Activated CD8-positive, alpha-beta T cell treated with anti-CD3 and anti-CD28 coated beads, Interleukin-2, amount 10 ng/mL, durations not matched to agents 7 days and 5 days (primary cell): ENCODE measurements around the gene MALAT1. TPM values are rescaled to one million over a fixed set of nuclear protein-coding genes. Genes with fewer than 3 reads are reported as not detected.

Experiments
- ATAC-seq: fragments of 150-1000 bp; cut with Tn5 transposase; one replicate; pipeline ENCODE4 v1.10.0; 2021; ENCODE audit warnings: moderate library complexity
- CTCF ChIA-PET: fragments of 350-600 bp; sonication (Branson Sonifier 250); formaldehyde crosslinking; loops from one replicate; lab custom pipeline; 2021; ENCODE audit warnings: antibody characterized with exemption; lab: Charles Lee
- POLR2A ChIA-PET: fragments of 350-600 bp; sonication (Branson Sonifier 250); formaldehyde crosslinking; loops from one replicate; lab custom pipeline; 2021; ENCODE audit warnings: antibody characterized with exemption; lab: Charles Lee
- DNase-seq: peaks from one replicate; pipeline ENCODE4 v3.0.0-alpha.2; 2020
- H3K27ac Mint-ChIP-seq: one replicate; pipeline ENCODE4 v1.8.0; 2021; ENCODE audit warnings: mild to moderate bottlenecking, mixed read lengths
- H3K27me3 Mint-ChIP-seq: one replicate; pipeline ENCODE4 v1.8.0; 2021; ENCODE audit warnings: low read depth, mixed read lengths
- H3K36me3 Mint-ChIP-seq: one replicate; pipeline ENCODE4 v1.8.0; 2021; ENCODE audit warnings: low read depth, mixed read lengths
- H3K4me1 Mint-ChIP-seq: one replicate; pipeline ENCODE4 v1.8.0; 2021; ENCODE audit warnings: low read depth, mixed read lengths
- H3K4me3 Mint-ChIP-seq: one replicate; pipeline ENCODE4 v1.8.0; 2021; ENCODE audit warnings: mild to moderate bottlenecking, mixed read lengths
- H3K9me3 Mint-ChIP-seq: one replicate; pipeline ENCODE4 v1.8.0; 2022; ENCODE audit warnings: mixed read lengths; ENCODE audit not compliant: insufficient read depth
- total RNA-seq, 2 experiments: library from RNA; stranded (reverse); gene quantifications; one replicate each; pipeline ENCODE4 v1.2.3, GENCODE V29; 2021

Gene MALAT1
- total RNA-seq, 2 experiments from 2014 or later = 3,822 to 4,094 TPM

DNA sequence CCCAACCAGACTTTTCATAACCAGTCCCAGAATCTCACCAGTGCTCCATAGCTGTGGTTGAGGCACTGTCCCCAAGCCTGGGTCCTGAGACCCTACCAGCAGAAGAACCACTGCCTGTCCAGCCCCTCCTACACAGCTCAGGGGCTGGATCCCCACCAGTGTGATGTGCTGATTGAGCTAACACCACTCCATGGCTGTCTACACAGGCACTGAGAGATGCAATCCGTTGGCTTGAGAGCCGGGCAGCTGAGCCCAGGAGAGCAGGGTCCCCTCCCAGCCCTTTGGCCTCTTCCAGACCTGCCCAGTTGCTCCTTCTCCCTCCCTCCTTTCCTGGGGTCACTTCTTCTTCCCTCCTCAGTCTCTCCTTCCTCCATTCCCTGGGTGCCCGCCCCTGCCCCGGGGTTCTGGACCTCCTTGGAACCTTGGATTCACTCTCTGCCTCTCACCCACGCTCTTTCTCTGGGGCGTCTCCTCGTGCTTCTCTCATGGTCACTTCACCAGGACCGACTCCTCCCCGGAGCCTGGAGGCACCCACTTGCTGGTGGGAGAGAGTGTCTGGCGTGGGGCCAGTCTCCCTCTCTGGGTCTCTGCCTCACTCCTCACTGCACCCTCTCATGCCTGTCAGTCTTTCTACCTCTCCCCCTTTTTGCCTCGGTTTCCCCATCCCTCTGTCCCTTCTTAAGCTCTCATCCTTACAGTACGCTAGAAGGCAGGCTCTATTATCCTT lies 25.3 kb downstream of the MALAT1 start:
- H3K27me3 Mint-ChIP-seq = no peaks in the 10 kb centered on the region
- peak overlapping the region; percentile 89 for H3K27ac Mint-ChIP-seq
- DNase-seq = no peak
- H3K4me1 Mint-ChIP-seq = peaks cover 55% of the 10 kb centered on the region
- H3K9me3 Mint-ChIP-seq = no peaks in the 10 kb centered on the region
- POLR2A ChIA-PET = interaction anchor here (0.7 to 2.8 kb wide), 14 partner anchors 13 to 167 kb away, joined by 3 to 25 read pairs (median 4); partner anchors contain the start of genes FAM89B, MALAT1 and ZNRD2
- ATAC-seq = peak; percentile 29
- H3K36me3 Mint-ChIP-seq = peaks cover 21% of the 10 kb centered on the region
- peak overlapping the region; percentile 66 for H3K4me3 Mint-ChIP-seq
- CTCF ChIA-PET = interaction anchor here (0.6 to 2.2 kb wide), 6 partner anchors 13 to 142 kb away, joined by 3 to 13 read pairs (median 6); no protein-coding TSS in a partner anchor

DNA sequence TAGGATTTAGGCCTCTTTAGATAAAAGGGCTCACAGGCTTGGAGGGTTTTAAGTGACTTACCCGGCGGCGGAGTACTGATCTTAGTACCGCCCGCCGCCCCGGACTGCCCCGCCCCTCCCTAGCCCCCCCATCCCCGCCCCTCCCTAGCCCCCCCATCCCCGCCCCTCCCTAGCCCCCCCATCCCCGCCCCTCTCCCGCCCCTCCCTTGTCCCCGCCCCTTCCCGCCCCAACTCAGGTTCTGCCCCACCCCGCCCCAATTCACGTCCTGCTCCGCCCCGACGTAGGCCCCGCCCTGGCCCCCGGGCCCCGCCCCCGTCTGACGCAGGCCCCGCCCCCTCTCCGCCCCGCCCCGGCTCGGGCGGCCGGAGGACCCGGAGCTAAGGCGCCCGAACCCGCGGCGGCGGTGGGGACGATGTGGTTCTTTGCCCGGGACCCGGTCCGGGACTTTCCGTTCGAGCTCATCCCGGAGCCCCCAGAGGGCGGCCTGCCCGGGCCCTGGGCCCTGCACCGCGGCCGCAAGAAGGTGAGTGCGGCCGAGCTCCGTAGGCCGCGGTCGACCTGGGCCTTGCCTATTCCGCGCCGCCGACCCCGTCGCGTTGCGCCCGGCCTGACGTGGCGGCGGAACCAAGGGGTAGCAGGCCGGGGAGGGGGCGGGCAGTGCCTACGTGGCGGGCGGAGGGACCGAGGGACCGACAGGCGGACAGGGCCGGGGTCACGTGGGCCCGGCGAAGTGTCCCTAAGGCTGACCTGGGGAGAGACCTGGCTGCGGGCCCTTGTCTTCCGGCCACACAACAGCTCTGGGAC lies 26.1 kb downstream of the MALAT1 start, which contains the start of gene SCYL1:
Gene SCYL1, plus strand, starts transcription at position 343 of the 805 bp plus-strand sequence. Its CDS starts 71 bp downstream, at position 414.
- Mint-ChIP-seq H3K27me3 (no peaks in the 10 kb centered on the region), H3K36me3 (peaks cover 21% of the 10 kb centered on the region), H3K4me1 (peaks cover 62% of the 10 kb centered on the region), H3K9me3 (no peaks in the 10 kb centered on the region), H3K27ac (peak within 1 kb of the TSS; percentile 89), H3K4me3 (peak within 1 kb of the TSS; percentile 83)
- ATAC-seq (peak; percentile 79), DNase-seq (peak; percentile 84)
- CTCF ChIA-PET = interaction anchor here (0.6 to 2.2 kb wide), 7 partner anchors 14 to 143 kb away, joined by 3 to 13 read pairs (median 7); partner anchors contain the start of gene FAM89B
- POLR2A ChIA-PET = interaction anchor here (0.6 to 2.8 kb wide), 17 partner anchors 12 to 1926 kb away, joined by 3 to 25 read pairs (median 4); partner anchors contain the start of genes MALAT1 and ZNRD2

DNA sequence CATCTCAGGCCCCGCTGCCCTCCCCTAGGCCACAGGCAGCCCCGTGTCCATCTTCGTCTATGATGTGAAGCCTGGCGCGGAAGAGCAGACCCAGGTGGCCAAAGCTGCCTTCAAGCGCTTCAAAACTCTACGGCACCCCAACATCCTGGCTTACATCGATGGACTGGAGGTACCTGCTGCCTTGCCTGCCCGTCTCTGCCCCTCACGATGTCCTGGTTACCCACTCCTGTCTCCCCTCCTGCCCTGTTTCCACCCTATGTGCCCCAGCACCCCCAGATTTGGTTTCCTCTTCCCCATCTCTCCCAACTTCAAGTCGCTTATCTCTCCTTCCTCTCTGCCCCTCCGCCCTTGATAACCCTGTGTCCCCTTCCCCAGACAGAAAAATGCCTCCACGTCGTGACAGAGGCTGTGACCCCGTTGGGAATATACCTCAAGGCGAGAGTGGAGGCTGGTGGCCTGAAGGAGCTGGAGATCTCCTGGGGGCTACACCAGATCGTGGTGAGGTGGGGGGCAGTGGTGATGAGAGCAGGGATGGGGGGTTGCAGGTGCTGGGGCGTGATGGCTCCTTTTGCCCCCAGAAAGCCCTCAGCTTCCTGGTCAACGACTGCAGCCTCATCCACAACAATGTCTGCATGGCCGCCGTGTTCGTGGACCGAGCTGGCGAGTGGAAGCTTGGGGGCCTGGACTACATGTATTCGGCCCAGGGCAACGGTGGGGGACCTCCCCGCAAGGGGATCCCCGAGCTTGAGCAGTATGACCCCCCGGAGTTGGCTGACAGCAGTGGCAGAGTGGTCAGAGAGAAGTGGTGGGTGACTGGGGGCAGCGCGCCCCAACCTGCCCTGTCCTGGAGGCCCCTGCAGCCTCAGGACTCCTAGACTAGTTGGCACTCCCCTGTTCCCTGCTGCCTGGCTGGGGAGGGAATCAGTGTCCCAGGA lies 27.0 kb downstream of the MALAT1 start:
- no peaks in the 10 kb centered on the region for H3K27me3 Mint-ChIP-seq
- POLR2A ChIA-PET = interaction anchor here (0.6 to 2.8 kb wide), 15 partner anchors 11 to 1925 kb away, joined by 3 to 25 read pairs (median 4); partner anchors contain the start of gene MALAT1
- peak; percentile 40 for DNase-seq
- CTCF ChIA-PET = interaction anchor here (0.9 to 5.9 kb wide), 8 partner anchors 15 to 109 kb away, joined by 3 to 41 read pairs (median 7); partner anchors contain the start of gene FAM89B
- H3K36me3 Mint-ChIP-seq = peaks cover 28% of the 10 kb centered on the region
- ATAC-seq = no peak
- peak overlapping the region; percentile 83 for H3K4me3 Mint-ChIP-seq
- H3K9me3 Mint-ChIP-seq = no peaks in the 10 kb centered on the region
- H3K4me1 Mint-ChIP-seq = peaks cover 68% of the 10 kb centered on the region
- H3K27ac Mint-ChIP-seq = peak overlapping the region; percentile 85

DNA sequence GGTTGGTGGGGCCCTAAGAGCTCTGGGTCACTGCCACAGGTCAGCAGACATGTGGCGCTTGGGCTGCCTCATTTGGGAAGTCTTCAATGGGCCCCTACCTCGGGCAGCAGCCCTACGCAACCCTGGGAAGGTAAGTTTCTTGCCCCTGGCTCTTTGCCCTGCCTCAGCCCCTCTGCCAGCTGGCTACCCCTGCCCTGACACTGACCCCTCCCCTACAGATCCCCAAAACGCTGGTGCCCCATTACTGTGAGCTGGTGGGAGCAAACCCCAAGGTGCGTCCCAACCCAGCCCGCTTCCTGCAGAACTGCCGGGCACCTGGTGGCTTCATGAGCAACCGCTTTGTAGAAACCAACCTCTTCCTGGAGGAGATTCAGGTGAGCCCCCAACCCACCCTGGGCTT lies 27.9 kb downstream of the MALAT1 start:
- peak overlapping the region; percentile 83 for H3K4me3 Mint-ChIP-seq
- no peaks in the 10 kb centered on the region for H3K27me3 Mint-ChIP-seq
- H3K4me1 Mint-ChIP-seq = peaks cover 70% of the 10 kb centered on the region
- CTCF ChIA-PET = interaction anchor here (0.6 to 5.9 kb wide), 5 partner anchors 14 to 89 kb away, joined by 3 to 41 read pairs (median 3); partner anchors contain the start of gene PCNX3
- peaks cover 37% of the 10 kb centered on the region for H3K36me3 Mint-ChIP-seq
- ATAC-seq (no peak), DNase-seq (no peak)
- H3K9me3 Mint-ChIP-seq = no peaks in the 10 kb centered on the region
- no peak overlapping the region for H3K27ac Mint-ChIP-seq
- POLR2A ChIA-PET = interaction anchor here (0.6 to 2.8 kb wide), 3 partner anchors 10 to 162 kb away, joined by 4 to 25 read pairs (median 12); no protein-coding TSS in a partner anchor

DNA sequence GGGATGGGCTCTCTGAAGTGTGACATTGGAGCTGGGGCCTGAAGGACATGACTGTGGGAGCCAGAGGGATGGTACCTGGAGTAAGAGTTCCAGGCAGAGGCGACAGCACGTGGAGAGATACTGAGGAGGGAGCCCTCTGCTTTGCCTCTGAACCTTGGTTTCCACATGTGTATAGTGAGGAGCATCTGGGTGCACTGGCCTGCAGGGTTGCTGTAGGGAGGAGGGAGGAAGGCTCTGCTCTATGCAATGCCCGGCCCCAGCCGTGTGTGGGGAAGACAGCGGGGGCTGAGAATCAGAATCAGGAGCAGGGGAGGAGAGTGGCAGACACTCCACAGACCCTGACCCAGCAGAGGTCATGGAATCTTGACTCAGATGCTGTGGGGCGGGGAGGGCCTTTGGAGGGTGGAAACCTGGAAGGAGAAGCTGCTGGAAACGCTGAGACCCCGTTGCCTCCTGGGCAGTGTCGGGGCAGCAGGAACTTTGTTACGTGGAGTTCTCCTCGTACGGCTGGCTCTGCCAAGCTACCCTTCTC lies 30.0 kb downstream of the MALAT1 start:
- H3K4me3 Mint-ChIP-seq = no peak overlapping the region
- CTCF ChIA-PET = interaction anchor here (1.2 to 5.9 kb wide), 5 partner anchors 12 to 102 kb away, joined by 3 to 41 read pairs (median 4); partner anchors contain the start of gene ZNRD2
- no peaks in the 10 kb centered on the region for H3K9me3 Mint-ChIP-seq
- DNase-seq = no peak
- ATAC-seq = no peak
- H3K27me3 Mint-ChIP-seq = no peaks in the 10 kb centered on the region
- POLR2A ChIA-PET = interaction anchor here (0.6 to 1.5 kb wide), 4 partner anchors 8 to 30 kb away, joined by 3 to 6 read pairs (median 4); partner anchors contain the start of genes LTBP3 and MALAT1
- H3K4me1 Mint-ChIP-seq = peaks cover 51% of the 10 kb centered on the region
- peaks cover 45% of the 10 kb centered on the region for H3K36me3 Mint-ChIP-seq
- peak overlapping the region; percentile 77 for H3K27ac Mint-ChIP-seq

DNA sequence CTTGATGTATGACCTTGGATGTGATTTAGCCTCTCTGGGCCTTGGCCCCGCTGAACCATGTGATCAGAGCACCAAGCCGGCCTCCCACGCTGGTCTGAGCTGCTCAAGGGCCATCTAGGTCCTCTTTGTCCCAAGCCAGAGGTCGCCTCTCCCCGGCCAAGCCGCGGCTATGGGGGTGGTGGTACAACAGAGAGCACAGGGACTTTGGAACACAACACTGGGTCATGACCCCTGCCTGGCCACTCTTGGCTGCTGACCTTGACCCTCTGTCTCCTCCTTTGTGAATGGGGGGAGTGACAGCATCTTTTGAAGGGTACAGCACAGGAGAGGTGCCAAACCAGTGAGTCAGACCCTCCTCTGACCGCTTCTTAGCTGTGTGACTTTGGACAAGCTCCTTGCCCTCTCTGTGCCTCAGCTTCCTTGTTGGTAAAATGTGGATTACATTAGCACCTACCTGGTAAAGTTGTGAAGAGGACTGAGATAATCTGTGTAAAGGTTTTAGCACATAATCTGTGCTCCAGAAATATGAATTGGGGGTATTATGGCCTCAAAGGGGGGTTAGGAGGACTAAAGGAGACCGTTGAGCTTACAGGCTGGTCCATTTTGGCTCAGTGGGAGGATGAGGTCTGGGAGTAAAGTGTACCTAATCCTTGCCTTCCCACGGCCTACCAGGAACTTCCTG lies 30.8 kb downstream of the MALAT1 start:
- ATAC-seq = no peak

DNA sequence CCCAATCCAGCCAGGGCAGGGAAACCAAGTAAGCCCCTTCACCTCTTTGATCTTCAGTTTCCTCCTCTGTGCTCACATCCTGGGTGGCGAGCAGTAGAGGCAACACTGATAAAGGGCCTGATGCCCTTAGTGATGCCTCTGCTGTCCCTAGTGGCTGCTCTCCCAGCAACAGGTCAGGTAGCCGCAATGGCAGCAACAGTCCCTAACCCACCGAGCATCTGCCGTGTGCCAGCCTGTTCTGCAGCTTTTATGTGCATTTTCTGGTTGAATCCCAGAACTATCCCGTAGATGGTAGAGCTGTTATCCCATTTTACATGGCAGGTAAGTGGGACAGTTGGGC lies 31.3 kb downstream of the MALAT1 start:
- Mint-ChIP-seq H3K27me3 (no peaks in the 10 kb centered on the region), H3K36me3 (peaks cover 47% of the 10 kb centered on the region), H3K27ac (peak overlapping the region; percentile 84), H3K4me3 (no peak overlapping the region), H3K4me1 (peaks cover 46% of the 10 kb centered on the region), H3K9me3 (no peaks in the 10 kb centered on the region)
- CTCF ChIA-PET = interaction anchor here (1.0 to 5.9 kb wide), 6 partner anchors 11 to 113 kb away, joined by 3 to 41 read pairs (median 4); partner anchors contain the start of gene ZNRD2
- peak; percentile 83 for ATAC-seq
- DNase-seq = peak; percentile 70
- POLR2A ChIA-PET = interaction anchor here (0.9 to 1.5 kb wide), 7 partner anchors 10 to 109 kb away, joined by 3 to 7 read pairs (median 6); partner anchors contain the start of gene MALAT1

More for the DNA sequence above, 30.8 kb downstream of the MALAT1 start:
- ChIA-PET POLR2A (interaction anchor here (0.6 to 1.5 kb wide), 7 partner anchors 11 to 109 kb away, joined by 3 to 7 read pairs (median 6); partner anchors contain the start of genes LTBP3 and MALAT1), CTCF (interaction anchor here (1.0 to 5.9 kb wide), 6 partner anchors 11 to 102 kb away, joined by 3 to 41 read pairs (median 4); partner anchors contain the start of gene ZNRD2)
- Mint-ChIP-seq H3K9me3 (no peaks in the 10 kb centered on the region), H3K27me3 (no peaks in the 10 kb centered on the region), H3K36me3 (peaks cover 44% of the 10 kb centered on the region), H3K27ac (peak overlapping the region; percentile 84), H3K4me3 (no peak overlapping the region), H3K4me1 (peaks cover 46% of the 10 kb centered on the region)
- DNase-seq = no peak

DNA sequence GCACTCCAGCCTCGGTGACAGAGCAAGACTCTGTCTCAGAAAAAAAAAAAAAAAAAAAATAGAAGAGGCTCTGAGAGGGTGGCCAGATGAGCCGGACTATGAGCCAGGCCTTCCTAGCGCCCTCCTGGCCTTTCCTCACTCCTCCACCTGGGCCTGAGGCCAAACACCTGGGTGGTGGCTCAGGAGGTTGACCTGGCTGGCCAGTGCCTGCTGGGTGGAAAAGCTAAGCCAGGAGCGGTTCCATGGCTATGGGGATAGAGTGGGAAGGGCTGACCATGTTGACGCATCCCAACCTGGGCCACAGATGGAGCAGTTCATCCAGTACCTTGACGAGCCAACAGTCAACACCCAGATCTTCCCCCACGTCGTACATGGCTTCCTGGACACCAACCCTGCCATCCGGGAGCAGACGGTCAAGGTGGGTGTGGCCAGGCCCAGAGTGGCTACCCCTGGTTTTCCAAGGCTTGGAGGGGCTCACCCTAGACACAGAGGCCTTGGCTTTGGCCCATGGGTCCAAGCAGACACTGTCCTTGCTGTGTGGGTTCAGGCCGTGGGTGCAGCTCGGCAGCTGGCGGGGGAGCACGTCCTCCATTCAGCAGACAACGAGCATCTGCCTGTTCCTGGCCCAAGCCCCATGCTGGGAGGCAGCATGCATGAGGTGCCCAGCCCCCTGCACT lies 33.7 kb downstream of the MALAT1 start:
- peaks cover 28% of the 10 kb centered on the region for H3K4me1 Mint-ChIP-seq
- POLR2A ChIA-PET = no interaction called here
- DNase-seq (no peak), ATAC-seq (no peak)
- no peaks in the 10 kb centered on the region for H3K27me3 Mint-ChIP-seq
- CTCF ChIA-PET = interaction anchor here (1.7 kb wide), 1 partner anchor 56 kb away, joined by 4 read pairs; no protein-coding TSS in a partner anchor
- H3K27ac Mint-ChIP-seq = no peak overlapping the region
- H3K4me3 Mint-ChIP-seq = no peak overlapping the region
- peaks cover 44% of the 10 kb centered on the region for H3K36me3 Mint-ChIP-seq
- no peaks in the 10 kb centered on the region for H3K9me3 Mint-ChIP-seq

DNA sequence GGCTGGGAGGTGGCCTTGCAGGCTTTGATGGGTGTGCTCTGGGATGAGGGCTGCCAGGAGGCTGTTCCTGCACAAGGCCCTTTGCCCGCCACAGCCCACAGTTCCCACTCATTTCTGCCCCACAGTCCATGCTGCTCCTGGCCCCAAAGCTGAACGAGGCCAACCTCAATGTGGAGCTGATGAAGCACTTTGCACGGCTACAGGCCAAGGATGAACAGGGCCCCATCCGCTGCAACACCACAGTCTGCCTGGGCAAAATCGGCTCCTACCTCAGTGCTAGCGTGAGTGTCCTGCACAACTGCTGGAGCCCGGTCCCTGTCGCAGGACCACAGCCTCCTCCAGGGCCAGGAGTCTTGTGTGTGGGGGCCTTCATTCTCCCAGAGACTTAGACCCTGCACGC lies 36.3 kb downstream of the MALAT1 start:
- ATAC-seq = no peak
- CTCF ChIA-PET = interaction anchor here (1.0 kb wide), 1 partner anchor 53 kb away, joined by 3 read pairs; no protein-coding TSS in a partner anchor
- Mint-ChIP-seq H3K27me3 (no peaks in the 10 kb centered on the region), H3K36me3 (peaks cover 39% of the 10 kb centered on the region), H3K27ac (no peak overlapping the region), H3K4me3 (no peak overlapping the region), H3K9me3 (no peaks in the 10 kb centered on the region), H3K4me1 (peaks cover 10% of the 10 kb centered on the region)
- POLR2A ChIA-PET = no interaction called here
- no peak for DNase-seq
